HG02642 (cell line): Measurements from ENCODE around the gene ZNRF1.
A peak's percentile ranks its signal among the peaks of the same experiment; 100 is the strongest.
"Not testable (repeated sequence)": the region's sequence is repeated elsewhere in the genome, so short reads cannot be mapped to it uniquely, and the experiment has no call there.

Experiments used
- ATAC-seq: cut with Tn5 transposase; IDR thresholded peaks from one replicate; pipeline ENCODE4 v1.9.1; 2021; ENCODE audit warnings: mild to moderate bottlenecking; ENCODE audit not compliant: unreplicated experiment, poor library complexity

ZNRF1 gene

DNA sequence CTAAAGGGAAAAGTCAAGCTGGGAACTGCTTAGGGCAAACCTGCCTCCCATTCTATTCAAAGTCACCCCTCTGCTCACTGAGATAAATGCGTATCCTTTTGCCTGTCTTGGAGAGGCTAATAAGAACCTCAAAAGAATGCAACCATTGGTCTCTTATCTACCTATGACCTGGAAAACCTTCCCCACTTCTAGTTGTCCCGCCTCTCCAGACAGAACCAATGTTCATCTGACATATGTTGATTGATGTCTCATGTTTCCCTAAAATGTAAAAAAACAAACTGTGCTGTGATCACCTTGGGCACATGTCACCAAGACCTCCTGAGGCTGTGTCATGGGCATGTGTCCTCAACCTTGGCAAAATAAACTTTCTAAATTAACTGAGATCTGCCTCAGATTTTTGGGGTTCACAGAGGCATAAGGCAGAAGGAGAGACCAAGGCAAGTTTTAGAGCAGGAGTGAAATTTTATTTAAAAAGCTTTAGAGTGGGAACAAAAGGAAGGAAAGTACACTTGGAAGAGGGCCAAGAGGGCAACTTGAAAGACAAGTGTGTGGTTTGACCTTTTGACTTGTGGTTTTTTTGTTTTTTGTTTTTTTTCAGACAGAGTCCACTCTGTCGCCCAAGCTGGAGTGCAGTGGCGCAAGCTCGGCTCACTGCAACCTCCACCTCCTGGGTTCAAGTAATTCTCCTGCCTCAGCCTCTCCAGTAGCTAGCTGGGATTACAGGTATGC, 130.8 kb downstream of the ZNRF1 start:
- ATAC-seq: not testable (repeated sequence)

DNA sequence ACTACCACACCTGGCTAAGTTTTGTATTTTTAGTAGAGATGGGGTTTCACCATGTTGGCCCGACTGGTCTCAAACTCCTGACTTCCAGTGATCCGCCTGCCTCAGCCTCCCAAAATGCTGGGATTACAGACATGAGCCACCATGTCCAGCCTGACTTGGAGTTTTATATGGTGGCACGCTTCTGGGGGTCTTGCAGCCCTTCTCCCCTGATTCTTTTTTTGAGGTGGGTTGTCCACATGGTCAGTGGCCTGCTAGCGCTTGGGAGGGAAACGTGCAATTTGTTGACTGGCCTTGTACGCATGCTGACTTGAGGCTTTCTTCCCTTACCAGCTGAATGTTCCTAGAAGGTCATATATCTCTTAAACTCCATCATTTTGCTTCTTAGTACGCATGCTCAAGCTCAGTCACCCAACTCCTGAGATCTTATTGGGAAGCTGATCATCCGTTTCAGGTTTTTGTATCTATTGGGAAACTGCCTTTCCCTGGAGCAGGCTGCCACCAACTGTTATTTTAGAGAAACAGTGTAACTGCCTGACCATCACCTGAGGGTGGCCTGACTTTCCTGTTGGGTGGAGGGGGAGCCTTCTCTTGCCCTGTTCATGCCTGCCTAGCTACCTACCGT, 131.4 kb downstream of the ZNRF1 start:
- no peak for ATAC-seq

DNA sequence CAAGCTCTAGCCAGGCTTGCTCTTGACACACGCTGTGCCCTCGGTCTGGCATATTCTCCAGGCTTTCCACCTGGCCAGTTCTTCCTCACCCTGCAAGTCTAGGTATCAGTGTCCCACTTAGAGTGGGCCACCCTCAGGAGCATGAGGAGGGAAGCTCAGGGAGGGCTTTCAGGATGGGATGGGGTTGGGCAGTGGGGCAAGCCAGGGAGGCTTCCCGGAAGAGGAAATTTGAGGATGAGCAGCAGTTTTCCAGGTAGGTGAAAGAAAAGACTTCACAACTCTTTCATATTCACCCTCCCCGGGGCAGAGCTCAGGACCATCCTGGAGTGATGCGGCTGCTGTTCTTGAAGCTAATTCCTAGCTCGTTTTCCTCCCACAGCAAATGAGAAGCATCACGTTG, 132.3 kb downstream of the ZNRF1 start:
- no peak for ATAC-seq

DNA sequence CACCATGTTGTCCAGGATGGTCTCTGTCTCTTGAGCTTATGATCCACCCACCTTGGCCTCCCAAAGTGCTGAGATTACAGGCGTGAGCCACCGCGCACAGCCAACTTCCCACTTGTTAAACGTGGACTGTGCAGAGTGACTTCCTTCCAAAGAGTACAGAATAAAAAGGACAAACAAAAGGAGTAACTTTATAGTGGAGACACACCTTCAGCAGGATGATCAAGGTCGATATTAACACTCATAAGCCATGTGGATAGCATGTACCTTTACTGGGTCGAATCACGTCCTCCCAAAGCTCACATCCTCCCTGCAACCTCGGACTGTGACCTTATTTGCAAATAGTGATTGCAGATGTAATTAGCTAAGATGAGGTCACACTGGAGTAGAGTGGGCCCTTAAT, 139.4 kb downstream of the ZNRF1 start:
- no peak for ATAC-seq

DNA sequence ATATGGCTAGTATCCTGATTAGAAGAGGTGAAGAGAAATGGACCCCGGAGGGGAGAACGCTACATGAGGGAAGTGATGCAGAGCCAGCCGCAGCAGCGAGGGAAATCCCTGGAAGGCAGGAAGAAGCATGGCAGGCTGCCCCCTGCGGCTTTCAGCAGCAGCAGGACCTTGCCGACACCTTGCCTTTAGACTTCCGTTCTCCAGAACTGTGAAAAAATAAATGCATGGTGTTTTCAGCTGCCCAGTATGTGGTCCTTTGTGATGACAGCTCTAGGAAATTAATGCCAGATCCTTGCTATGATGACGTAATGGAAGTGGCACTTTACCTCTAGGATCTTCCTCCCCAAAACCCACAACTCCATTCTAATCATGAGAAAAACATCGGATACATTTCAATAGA, 139.8 kb downstream of the ZNRF1 start:
- ATAC-seq: no peak

DNA sequence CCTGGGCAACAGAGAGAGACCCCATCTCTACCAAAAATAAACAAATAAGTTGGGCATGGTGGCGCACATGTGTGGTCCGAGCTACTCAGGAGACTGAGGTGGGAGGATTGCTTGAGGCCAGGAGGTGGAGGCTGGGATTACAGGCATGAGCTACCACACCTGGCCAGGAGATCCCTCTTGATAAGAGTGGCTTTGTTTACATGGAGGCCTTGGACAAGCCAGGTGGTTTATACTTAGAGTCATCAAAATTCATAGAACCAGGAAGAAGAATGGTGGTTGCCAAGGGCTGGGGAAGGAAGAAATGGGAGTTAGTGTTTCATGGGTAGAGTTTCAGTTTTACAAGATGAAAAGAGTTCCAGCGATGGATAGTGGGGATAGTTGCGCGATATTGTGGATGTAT, 140.7 kb downstream of the ZNRF1 start:
- no peak for ATAC-seq

DNA sequence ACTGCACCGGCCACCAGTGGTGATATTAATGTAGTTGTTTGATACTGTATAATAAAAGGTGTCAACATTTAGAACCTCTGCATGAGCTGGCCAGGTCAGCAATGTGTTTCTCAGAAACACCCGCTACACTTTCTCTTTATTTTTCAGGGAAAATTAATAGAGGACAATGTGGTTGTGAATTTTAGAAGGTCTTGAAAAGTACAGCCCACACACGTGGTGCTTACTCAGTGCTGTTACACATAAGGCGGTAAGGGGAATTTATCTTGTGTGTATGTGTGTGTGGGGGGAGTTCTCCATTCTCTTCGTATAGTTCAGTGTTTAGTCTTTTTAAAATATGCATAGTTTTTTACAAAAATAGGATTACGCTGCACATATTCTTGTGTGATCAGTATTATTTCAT, 145.1 kb downstream of the ZNRF1 start:
- ATAC-seq: no peak

DNA sequence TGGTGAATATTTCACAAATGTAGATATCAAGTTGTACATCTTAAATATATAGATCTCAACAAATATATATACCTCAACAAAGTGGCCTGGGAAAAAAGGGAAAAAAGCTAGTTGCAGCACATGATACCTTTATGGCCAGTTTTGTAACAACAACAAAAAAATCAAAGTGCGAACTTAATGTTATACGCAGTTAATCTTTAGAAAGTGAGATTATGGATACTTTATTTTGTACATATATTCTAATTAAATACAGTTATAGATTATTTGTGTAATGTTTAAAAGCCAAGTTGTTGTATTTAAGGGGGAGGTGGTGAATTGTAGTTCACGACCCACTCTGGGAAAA, 149.1 kb downstream of the ZNRF1 start:
- no peak for ATAC-seq

DNA sequence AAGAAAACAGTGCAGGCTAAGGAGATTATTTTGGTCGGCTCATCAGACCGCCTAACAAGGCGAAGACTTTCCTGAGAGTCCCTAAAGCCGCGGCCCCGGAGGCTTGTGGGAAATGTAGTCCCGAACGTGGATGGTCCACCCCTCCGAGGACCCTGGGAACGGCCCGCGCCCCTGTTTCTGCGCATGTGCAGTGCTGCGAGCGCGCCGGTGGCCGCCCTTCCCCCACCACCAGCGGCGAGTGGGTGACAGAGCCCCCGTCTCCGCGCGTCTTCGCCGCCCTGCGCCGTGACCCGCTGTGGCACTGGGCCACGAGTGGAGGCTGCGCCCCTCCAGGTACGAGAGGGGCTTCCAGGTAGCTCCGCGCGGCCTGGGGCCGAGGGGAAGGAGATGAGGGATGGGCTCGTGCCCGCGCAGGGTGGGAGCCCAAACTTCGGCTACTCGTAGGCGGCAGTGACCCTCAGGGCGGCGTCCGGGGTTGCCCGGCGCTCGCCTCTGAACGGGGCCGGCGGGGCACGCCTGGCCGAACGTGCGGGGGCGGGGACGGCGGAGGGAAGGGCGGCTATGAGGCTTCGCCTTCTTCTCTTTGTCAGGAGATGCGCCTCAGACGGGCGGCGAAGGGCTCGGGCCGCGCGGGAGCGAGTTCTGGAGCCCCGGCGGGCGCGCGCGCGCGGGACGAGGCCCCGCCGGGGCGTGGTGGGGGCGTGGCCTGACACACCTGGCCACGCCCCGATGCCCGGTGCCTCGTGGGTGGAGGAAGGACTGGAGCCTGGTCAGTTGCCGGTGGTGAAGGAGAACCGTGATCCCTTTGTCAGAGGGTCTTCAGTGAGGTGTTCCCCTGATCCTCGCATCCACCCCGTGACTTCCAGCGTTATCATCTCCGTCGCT, 149.7 kb downstream of the ZNRF1 start, which contains the start of gene ZFP1:
ZFP1 (plus strand) TSS at position 214 of the 885 bp plus-strand sequence. CDS start 4,428 bp downstream, outside the sequence.
- ATAC-seq: peak; percentile 83

DNA sequence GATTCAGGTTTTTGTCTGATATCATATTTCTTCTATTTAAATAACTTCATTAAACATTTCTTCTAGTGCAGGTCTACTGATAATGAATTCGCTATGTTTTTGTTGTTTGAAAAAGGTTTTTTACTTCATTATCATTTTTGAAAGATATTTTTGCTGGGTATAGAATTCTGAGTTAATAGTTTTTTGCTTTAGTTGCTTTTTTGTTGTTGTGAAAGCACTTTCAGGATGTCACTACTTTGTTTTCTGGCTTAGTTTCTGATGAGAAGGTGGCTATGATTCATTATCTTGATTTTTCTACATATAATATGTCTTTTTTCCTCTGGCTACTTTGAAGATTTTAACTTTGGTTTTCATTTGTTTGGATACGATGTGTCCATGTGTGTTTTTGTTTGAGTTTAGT, 153.0 kb downstream of the ZNRF1 start:
- ATAC-seq: no peak

DNA sequence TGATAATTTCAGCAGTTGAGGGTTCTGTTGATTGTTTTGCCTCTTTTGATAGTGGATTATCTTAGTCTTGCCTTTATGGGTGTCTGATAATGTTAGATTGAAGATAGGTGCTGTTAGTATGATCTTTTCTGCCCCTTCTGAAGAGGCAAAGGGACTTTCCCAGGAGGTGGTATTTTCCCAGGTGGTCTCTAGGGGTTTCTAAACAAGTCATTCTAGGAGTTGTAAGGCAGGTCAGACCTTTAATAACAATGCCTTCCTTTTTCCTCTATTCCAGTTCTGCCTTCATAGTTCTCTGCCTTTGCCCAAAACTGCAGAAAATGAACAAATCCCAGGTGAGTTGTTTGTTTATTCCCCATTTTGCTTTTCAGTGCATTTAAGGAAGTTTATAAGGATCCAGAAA, 153.8 kb downstream of the ZNRF1 start:
- ATAC-seq: no peak

DNA sequence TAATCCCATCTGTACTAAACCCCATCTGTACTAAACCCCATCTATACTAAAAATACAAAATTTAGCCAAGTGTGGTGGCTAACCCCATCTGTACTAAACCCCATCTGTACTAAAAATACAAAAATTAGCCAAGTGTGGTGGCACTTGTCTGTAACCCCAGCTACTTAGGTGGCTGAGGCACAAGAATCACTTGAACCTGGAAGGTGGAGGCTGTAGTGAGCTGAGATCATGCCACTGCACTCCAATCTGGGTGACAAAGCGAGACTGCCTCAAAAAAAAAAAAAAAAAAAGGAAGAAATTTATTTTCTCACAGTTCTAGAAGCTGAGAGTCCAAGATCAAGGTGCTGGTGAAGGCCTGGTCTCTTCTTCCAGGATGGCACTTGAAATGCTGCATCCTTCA, 161.6 kb downstream of the ZNRF1 start:
- no peak for ATAC-seq
